PC-3 (cell line): ENCODE results near the gene GPR137C.

Experiments used
- EZH2 ChIP-seq: fragments of 300-600 bp; sonication (generic); IDR thresholded peaks from one replicate; pipeline ENCODE4 v1.6.1; 2017; ENCODE audit warnings: antibody characterized with exemption, mild to moderate bottlenecking, low read length; ENCODE audit not compliant: unreplicated experiment
- TF ChIP-seq, protein P1 (sequence below): fragments of 300-600 bp; sonication (generic); conservative IDR thresholded peaks from 2 replicates; pipeline ENCODE4 v1.5.1; 2017; ENCODE audit warnings: antibody characterized with exemption, low read depth, mild to moderate bottlenecking, low read length

- TF ChIP-seq, protein P1, sequence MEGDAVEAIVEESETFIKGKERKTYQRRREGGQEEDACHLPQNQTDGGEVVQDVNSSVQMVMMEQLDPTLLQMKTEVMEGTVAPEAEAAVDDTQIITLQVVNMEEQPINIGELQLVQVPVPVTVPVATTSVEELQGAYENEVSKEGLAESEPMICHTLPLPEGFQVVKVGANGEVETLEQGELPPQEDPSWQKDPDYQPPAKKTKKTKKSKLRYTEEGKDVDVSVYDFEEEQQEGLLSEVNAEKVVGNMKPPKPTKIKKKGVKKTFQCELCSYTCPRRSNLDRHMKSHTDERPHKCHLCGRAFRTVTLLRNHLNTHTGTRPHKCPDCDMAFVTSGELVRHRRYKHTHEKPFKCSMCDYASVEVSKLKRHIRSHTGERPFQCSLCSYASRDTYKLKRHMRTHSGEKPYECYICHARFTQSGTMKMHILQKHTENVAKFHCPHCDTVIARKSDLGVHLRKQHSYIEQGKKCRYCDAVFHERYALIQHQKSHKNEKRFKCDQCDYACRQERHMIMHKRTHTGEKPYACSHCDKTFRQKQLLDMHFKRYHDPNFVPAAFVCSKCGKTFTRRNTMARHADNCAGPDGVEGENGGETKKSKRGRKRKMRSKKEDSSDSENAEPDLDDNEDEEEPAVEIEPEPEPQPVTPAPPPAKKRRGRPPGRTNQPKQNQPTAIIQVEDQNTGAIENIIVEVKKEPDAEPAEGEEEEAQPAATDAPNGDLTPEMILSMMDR: no peak
- TF ChIP-seq EZH2: no peak
Observed at GRCh38 chr14:52596861-52597260, 44.2 kb downstream of the GPR137C start.
